Ishikawa (cell line): ENCODE data around the gene STPG3.
A peak's percentile ranks its signal among the peaks of the same experiment; 100 is the strongest.

Experiments used
- CEBPB ChIP-seq: IDR thresholded peaks from 2 replicates; pipeline ENCODE4 v1.6.1; 2012
- CREB1 ChIP-seq: IDR thresholded peaks from 2 replicates; pipeline ENCODE4 v1.6.1; 2012; ENCODE audit warnings: low read depth
- EGR1 ChIP-seq: IDR thresholded peaks from 2 replicates; pipeline ENCODE4 v1.6.1; 2012
- EP300 ChIP-seq: IDR thresholded peaks from 2 replicates; pipeline ENCODE4 v1.6.1; 2012; ENCODE audit warnings: borderline replicate concordance
- FOXM1 ChIP-seq: IDR thresholded peaks from 2 replicates; pipeline ENCODE4 v1.6.1; 2012; ENCODE audit warnings: low read depth, borderline replicate concordance
- NFIC ChIP-seq: IDR thresholded peaks from 2 replicates; pipeline ENCODE4 v1.6.1; 2012
- RAD21 ChIP-seq: IDR thresholded peaks from 2 replicates; pipeline ENCODE4 v1.6.1; 2012; ENCODE audit warnings: low read depth
- REST ChIP-seq: IDR thresholded peaks from 2 replicates; pipeline ENCODE4 v1.6.1; 2012; ENCODE audit warnings: low read depth, mild to moderate bottlenecking
- TAF1 ChIP-seq: IDR thresholded peaks from 2 replicates; pipeline ENCODE4 v1.6.1; 2012; ENCODE audit warnings: low read depth, mild to moderate bottlenecking
- TCF12 ChIP-seq: IDR thresholded peaks from 2 replicates; pipeline ENCODE4 v1.6.1; 2012; ENCODE audit warnings: low read depth
- TEAD4 ChIP-seq: IDR thresholded peaks from 2 replicates; pipeline ENCODE4 v1.6.1; 2012
- USF1 ChIP-seq: IDR thresholded peaks from 2 replicates; pipeline ENCODE4 v1.6.1; 2012
- YY1 ChIP-seq: IDR thresholded peaks from 2 replicates; pipeline ENCODE4 v1.6.1; 2012; ENCODE audit warnings: low read depth
- ZBTB7A ChIP-seq: IDR thresholded peaks from 2 replicates; pipeline ENCODE4 v1.6.1; 2012; ENCODE audit warnings: low read depth
- TF ChIP-seq, protein P1 (sequence below): IDR thresholded peaks from 2 replicates; pipeline ENCODE4 v1.6.1; 2012

The STPG3 gene

GRCh38 chr9:137221506-137222111 is 29.5 kb upstream of the STPG3 start:
- no peak for TF ChIP-seq TAF1
- no peak for TF ChIP-seq EGR1
- TF ChIP-seq NFIC = no peak
- no peak for TF ChIP-seq YY1
- no peak for TF ChIP-seq USF1
- no peak for TF ChIP-seq RAD21
- TF ChIP-seq CREB1 = no peak
- no peak for TF ChIP-seq FOXM1
- no peak for TF ChIP-seq EP300
- TF ChIP-seq TEAD4 = no peak
- TF ChIP-seq REST = no peak
- no peak for TF ChIP-seq TCF12
- no peak for TF ChIP-seq ZBTB7A
- TF ChIP-seq, protein P1, sequence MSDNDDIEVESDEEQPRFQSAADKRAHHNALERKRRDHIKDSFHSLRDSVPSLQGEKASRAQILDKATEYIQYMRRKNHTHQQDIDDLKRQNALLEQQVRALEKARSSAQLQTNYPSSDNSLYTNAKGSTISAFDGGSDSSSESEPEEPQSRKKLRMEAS = no peak
- TF ChIP-seq CEBPB = no peak

DNA sequence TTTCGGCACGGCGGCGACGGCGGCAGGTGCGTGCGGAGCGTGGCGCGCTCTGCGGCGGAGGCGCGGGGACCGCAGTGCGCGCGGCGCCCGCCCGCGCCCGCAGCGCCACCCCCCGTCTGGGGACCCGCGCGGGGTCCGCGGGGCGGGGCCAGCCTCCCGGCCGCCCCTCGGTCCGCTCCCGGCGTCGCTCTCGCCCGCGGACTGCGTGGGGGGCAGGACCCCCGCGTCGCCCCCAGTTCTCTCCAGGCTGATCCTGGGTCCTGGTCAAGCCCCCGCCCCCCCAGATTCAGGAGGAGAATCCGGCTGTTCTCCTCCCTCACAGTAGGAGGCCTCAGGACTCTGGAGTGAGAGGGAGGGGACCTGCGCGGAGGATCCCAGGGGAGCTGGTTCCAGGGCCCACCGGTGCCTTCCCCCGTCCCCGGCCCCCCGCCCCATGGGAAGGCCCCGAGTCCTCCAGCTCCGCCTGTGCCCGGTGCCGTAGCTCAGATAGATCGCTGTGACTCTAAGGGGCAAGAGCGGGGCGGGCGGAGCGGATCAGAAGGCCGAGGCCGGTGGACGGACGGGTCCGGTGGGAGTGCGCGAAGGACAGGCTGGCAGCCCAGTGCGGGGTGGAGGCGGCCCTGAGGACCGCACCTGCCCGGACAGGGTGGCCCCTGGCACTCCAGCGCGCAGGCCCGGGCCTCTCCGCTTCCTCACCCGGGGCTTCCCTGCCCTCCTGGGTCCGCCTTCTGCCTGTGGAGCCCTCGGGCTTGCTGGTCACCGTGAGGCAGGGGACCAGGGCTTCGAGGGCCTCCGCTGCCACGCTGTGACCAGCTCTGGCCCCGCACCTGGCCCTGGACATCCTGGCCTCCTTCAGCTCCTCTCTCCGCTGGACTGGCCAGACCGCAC is 28.7 kb upstream of the STPG3 start, which contains the start of gene RNF208:
Gene RNF208, minus strand, starts transcription at position 51 of the 888 bp plus-strand sequence. CDS start 1,028 bp downstream, outside the sequence.
- peak; percentile 62; the same call in 1 of the 2 replicates for TF ChIP-seq ZBTB7A
- no peak for TF ChIP-seq TEAD4
- no peak for TF ChIP-seq FOXM1
- no peak for TF ChIP-seq CEBPB
- no peak for TF ChIP-seq REST
- no peak for TF ChIP-seq RAD21

GRCh38 chr9:137223078-137223970 is 27.8 kb upstream of the STPG3 start:
- TF ChIP-seq ZBTB7A (no peak; the same call in 1 of the 2 replicates), TCF12 (peak; percentile 62), EGR1 (no peak), USF1 (no peak), CEBPB (no peak), CREB1 (no peak), REST (no peak), YY1 (peak; percentile 77), NFIC (no peak), FOXM1 (no peak), TAF1 (peak; percentile 78; the same call in 1 of the 2 replicates), EP300 (no peak; the same call in 1 of the 2 replicates), TEAD4 (no peak), RAD21 (no peak)
- TF ChIP-seq, protein P1 = peak; percentile 56
